GM19463 (cell line): ENCODE results near the gene ABCA7.
"Not testable (repeated sequence)": the region's sequence is repeated elsewhere in the genome, so short reads cannot be mapped to it uniquely, and the experiment has no call there.

Experiments used
- ATAC-seq: cut with Tn5 transposase; IDR thresholded peaks from one replicate; pipeline ENCODE4 v1.9.1; 2021; ENCODE audit warnings: mild to moderate bottlenecking, moderate library complexity; ENCODE audit not compliant: unreplicated experiment

The ABCA7 gene

DNA sequence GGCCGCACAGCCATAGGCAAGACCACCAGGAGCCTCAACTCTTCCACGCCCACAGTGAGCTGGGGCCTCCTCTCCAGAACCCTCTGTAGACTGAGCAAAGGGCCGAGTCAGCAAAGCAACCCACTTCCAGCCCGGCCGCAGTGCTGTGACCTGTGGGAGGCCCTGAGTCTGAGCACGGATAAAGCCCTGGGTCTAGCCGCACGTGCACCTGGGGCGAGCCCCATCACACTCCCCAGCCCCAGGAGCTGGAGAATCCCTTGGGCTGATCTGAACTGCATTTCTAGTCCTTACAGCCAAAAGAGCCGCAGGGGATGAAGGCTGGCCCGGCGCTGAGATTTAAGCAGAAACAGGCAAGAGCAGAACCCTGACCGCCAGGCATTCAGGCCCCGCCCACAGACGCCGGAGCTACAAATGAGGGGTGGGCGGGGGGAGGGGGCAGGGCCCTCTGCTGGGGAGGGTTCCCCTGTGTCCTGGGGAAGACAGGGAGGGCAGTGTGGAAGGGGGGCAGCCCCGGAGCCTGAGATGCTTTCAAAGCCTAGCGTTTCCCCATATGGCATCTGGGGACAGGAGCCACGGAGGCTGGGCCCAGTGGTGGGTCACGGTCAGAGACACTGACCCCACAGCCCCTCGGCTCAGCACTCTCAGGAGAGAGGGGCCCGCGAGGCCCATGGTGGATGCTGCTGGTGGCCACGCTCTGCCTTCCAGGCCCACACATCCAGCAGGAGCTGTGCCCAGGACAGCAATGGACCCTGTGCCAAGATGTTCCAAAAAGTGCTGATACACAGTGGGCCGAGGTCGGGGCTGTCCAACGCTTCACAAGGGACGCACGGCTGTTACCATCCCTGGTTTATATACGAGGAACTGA lies 23.9 kb upstream of the ABCA7 start:
- ATAC-seq: no peak

DNA sequence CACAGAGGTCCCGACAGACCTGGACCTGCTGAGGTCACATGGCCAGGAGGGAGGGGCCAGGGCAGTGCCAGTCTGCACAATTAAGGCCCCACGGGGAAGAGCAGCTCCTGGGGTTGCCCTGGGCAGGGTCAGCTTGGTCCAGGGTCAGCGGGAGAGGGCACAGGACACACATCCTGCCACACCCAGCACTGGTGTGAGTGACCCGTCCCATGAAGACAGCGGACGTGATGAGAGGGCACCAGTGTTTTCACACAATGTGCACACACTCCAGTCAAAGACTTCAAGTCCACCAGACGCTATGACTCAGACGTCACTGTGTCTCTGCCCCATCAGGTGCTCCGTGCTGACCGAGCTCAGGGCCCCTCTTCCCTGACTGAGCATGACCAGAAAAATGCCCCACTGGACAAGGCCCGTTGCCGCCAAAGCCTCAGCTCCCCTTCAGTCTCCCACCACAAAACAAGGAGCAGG lies 23.2 kb upstream of the ABCA7 start:
- no peak for ATAC-seq

DNA sequence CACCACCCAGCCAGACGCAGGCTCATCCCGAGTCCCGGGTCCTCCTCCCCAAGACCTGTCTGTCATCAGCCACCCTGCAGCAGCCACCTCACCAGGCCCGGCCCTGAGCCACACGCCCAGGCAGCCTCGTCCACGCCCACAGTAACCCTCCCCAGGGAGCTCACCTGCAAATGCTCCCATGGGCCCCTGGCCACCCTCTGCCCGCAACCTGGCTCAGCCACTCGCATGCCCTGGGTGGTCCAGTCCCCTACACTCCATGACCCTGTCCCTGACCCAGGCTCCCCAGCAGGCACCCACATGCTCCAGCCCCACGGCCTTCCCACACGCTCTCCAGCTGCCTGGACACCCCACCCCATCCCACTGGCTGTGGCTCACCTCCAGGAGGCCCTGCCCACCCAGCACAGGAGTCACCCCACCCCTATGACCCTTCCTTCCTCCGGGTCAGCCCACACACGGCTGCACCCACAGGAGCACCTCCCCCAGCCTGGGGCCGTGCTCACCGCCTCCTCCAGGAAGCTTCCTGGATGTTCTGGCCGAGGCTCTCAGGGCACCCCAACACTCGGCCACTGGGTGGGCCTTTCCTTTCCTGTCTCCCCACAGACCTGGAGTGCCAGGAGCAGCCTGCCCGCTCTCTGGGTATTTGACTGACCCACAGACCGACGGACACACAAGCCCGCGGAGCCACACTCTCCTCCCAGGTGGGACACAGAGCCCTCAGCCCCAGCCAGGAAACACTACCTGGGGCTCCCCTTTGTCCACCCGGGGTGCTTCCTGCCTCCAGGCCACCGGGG lies 22.6 kb upstream of the ABCA7 start:
- ATAC-seq: no peak

DNA sequence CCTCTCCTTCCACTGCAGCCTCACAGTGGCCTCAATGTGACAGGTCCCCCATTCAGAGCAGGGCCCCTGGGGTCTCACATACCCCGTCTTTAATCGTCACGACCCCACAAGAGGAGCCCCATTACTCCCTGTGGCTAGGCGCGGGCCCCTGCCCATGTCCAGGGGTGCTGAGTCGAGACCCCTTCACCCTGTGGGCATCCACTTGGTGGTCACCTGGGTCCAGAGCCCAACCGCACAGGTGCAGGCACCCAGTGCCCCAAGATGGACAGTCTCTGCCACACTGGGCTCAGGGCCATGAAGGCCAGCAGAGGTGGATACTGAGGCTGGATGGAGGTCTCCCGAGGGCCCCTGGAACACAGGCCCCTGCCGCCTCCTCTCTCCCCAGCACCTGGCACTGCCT lies 22.0 kb upstream of the ABCA7 start:
- ATAC-seq: no peak

DNA sequence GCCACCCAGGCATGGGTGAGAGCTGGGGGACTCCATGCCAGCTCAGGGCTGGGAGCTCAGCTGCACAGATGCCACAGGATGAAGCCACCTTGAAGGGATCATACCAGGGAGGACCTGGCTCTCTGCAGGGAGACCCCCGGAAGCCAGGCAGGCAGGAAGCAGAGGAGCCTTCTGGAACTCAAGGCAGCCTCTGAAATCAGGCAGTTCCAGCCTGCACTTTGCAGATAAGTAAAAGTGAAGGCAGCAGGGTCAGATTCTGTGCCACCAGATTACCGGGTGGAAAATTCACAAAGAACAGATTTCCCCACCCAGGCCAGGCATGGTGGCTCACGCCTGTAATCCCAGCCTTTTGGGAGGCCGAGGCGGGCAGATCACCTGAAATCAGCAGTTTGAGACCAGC lies 21.5 kb upstream of the ABCA7 start:
- no peak for ATAC-seq

DNA sequence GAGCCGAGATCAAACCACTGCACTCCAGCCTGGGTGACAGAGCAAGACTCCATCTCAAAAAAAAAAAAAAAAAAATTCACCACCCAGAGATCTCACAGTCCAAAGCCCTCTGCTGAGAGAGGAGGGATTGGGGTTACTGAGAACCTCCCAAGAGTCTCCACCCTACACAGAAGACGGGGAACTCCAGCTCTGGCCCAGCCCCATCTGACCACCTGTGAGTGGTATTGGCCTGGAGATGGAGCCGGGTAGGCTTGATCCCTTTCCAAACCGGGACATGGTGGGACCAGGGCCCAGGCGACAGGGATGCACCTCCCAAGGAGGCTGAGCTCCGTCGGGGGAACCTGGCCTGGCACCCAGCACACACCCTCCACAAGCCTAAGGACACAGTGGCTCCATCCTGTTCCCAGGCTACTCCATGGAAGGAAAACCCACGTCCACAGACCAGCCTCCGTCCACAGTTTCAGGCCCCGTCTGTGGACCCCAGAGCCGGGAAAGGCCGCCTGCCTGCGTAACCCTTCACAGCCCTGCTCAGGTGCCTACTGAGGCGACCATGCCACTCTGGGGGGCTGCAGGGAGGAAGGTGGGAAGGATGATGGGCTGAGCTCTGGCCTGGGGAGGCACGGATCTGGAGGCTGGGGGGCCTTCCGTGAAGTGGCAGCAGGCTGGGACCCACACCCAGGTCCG lies 20.8 kb upstream of the ABCA7 start:
- no peak for ATAC-seq

DNA sequence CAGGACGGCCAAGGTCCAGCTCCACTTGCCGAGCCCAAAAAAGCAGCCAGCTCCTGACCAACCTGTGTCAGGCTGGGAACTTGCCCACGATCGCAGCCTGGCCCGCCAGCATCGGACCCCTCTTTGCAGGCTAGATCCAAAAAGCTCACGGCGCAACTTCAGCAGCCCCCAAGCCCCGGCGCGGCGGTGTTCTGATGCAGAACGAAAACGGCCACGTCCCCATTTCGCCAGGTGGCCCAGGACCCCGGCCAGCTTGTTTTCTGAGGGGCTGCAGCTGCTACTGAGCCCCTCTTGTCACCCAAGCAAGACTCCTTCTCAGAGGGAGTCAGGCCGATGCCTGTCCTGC lies 20.3 kb upstream of the ABCA7 start:
- no peak for ATAC-seq

DNA sequence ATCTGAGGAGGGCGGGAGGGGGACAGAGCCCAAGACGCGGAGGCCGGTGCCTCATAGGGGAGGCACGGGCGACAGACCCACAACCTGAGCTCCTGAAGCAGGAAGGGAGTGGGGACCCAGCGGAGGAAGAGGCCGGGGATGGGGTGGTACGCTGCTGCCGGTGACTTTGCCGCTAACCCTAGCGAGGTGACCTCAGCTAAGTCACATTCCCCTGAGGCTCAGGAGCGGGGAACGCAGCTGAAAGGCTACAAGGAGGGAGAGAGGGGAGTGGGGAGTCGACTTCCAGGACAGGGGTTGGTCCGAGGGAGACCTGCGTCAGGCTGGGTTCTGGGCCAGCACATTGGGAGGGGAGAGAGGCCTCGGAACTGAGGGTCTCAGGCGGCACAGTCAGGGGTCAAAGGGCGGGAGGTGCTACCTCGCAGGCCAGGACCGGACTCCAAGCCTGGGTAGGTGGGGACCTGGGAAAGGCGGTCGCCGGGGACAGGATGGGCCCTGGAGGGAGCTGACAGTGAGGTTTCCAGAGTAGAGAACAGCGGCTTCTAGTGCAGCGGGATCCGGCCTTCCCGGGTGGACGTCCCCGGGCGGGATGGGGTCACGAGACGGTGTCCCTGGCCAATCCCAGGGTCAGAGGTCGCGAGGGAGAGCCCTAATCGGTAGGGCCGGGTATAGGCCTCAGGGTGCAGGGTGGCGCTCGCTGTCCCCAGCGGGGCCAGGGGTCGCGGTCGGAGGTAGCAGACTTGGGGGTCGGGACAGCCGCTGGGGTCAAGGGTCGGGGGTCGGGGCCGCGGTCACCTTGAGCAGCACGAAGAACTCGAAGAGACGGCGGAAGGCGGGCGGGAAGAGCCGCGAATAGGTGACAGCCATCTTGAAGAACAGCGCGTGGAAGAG lies 19.7 kb upstream of the ABCA7 start:
- no peak for ATAC-seq

DNA sequence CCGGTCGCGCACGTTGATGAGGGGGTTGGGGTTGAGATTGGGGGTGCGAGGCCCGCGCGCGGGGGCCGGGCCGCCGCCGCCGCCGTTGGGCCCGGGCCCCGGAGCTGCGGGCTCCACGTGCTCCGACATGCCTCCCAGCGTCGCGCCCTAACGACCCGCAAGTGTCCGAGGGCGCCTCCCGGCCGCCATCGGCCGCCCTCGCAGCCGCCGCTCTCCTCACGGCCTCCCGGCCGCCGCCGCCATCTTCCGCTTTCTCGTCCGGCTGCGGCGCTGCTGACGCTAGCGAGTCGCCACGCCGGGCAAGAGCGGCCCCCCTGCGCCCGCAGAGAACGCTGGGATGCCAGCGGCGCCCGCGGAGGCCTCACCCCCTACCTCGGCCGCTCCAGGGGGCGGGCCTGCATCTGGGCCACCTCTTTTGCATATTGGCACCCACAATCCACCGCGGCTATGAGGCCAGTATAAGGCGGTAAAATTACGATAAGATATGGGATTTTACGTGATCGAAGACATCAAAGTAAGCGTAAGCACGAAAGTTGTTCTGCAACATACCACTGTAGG lies 19.0 kb upstream of the ABCA7 start, which contains the start of gene TMEM259:
TMEM259 (minus strand) TSS at position 256 of the 558 bp plus-strand sequence; CDS start at position 129, 127 bp downstream.
- ATAC-seq: peak; percentile 90

DNA sequence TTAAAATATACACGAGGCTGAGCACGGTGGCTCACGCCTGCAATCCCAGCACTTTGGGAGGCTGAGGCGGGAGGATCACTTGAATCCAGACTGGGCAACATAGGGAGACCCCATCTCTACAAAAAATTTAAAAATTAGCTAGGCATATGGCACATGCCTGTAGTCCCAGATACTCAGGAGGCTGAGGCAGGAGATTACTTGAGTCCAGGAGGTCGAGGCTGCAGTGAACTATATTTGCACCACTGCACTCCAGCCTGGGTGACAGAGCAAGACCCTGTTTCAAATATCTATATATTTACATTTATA lies 16.1 kb upstream of the ABCA7 start:
- not testable (repeated sequence) for ATAC-seq

DNA sequence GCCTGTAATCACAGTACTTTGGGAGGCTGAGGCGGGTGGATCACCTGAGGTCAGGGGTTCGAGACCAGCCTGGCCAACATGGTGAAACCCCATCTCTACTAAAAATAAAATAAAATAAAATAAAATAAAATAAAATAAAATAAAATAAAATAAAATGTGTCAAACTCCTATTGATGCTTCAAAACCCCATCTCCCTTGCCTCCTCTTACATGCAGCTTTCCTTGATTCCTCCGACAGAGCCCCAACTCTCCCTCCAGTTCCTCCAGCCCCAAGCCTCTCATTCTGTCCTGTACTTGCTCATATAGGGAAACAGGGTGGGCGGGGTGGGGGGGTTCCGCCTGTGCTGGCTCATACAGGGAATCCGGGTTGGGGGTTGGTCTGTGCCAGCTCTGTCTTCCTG lies 14.8 kb upstream of the ABCA7 start:
- not testable (repeated sequence) for ATAC-seq

DNA sequence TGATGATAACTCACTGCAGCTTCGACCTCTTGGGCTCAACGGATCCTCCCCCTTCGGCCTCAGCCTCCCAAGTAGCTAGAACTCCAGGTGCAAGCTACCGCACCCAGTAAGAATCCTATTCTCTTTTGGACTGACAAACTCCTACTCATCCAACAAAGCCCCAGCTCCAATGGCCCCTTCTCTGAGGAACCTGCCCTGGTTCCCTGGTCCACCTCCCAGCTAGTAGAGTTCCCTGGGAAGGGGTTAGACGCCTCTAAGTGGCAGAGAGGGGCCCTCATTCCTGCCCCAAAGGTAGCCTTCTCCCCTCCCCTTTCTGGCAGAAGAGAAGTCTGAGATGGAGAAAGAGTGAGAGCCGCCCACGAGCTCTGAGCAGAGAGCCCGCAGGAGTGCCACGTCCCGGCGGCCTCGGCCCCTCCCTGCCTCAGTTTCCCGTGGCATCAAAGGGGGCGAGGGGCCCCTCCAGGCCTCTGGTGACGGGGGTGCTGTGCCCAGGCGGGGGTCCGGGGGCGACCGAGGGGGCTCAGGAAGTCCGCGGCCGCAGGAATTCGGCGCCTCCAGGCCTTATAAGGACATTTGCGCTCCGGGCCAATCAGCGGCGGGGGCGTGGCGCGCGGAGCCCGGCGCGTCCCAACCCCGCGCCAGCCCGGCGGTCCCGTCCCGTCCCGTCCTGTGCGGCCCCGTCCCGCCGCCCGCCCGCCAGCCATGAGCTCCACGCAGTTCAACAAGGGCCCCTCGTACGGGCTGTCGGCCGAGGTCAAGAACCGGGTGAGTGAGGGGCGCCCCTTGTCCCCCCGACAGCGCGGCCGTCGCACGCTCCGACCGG lies 13.7 kb upstream of the ABCA7 start, which contains the start of gene CNN2:
CNN2 (plus strand) TSS at position 649 of the 823 bp plus-strand sequence; CDS start at position 703, 54 bp downstream.
- ATAC-seq: peak; percentile 54

DNA sequence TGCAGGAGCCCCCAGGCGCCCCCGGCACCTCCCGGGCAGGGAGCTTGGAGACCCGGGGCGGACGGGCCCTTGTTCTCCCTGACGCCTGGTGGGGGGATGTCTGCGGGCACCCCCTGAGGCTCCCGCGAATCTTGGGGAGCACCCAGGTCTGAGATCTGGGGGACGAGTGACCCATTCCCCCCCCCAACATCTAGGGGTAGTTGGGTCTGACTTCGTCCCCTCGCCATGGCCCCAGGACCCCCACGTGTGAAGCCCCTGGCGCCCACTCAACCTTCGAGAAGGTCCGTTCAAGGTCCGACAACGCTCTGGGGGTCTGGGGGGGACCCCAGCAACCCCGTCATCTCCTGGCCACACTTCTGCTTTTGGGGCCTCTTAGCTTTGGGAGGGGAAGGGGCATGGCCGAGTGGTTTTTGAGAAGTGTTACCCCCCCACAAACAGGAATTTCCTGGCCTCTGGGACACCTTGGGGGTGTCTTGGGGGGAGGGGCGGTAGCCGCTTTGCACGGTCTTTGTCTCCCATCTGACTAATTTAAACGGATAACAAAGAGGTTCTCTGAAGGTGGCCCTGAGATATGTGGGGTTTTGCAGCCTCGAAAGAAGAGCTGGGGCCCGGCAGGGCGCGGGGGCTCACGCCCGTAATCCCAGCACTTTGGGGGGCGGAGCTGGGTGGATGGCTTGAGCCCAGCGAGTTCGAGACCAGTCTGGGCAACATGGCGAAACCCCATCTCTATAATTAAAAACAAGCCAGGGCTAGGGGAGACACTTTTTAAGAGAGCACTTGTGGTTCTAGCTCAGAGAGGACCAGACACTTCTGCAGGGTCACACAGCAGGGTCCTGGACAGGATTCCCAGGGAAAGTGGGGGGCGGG lies 12.9 kb upstream of the ABCA7 start:
- ATAC-seq: no peak

DNA sequence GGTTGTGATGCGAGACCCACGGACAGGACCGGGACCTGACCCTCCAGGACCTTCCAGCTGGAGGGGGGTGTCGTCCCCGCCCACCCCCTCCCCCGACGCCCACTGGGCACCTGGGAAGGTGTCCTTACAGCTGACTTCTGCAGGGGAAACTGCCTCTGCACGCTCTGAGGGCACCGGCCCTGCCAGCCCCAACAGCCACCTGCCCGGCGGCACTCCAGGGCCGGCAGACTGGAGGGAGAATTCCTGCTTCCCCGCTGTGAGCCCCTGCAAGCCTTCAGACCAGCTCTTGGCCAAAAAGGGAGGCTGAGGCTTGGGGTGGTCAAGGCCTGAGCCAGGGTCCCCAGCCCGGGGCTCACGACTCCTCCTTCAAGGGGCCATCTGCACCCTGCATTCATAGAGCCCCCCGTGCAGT lies 12.3 kb upstream of the ABCA7 start:
- ATAC-seq: no peak

DNA sequence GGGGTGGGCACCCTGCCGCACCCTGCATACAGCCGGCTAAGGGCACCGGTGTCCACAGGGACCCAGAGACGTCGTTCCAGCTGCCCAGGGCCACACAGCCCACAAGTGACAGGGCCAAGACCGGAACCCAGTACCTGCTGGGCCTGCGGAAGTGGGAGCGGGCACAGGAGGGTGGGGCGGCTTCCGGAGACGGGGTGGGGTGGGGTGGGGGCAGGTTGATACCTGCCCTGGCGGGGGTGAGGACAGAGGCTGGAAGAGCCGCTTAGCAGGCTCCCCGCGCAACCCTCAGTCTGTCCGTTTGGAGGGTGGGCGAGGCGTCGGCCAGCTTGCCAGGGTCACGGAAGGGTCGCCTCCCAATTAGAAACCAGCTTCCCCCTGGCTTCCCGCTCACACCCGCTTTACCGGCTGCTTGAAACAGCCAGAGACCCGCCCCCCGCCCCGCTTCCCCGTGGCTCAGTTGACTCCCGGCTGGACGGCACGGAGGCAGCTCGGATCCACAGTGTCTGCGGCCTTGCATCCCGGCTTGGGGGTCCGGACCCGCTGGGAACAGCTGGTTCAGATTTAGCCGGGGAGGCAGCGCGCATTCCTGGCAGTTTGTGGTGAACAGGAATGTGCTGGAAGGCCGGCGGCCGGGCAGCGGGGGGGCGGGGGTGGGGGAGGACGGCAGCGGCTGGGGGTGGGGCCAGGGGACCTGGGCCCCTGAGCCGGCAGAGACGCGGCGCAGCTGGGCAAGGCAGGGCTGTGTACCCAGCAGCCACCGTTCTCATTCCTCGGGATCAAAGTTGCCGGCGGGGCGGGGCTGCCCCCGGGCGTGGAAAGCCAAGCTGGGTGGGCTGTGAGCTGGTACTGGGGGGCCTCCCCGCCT lies 11.6 kb upstream of the ABCA7 start:
- ATAC-seq: no peak

DNA sequence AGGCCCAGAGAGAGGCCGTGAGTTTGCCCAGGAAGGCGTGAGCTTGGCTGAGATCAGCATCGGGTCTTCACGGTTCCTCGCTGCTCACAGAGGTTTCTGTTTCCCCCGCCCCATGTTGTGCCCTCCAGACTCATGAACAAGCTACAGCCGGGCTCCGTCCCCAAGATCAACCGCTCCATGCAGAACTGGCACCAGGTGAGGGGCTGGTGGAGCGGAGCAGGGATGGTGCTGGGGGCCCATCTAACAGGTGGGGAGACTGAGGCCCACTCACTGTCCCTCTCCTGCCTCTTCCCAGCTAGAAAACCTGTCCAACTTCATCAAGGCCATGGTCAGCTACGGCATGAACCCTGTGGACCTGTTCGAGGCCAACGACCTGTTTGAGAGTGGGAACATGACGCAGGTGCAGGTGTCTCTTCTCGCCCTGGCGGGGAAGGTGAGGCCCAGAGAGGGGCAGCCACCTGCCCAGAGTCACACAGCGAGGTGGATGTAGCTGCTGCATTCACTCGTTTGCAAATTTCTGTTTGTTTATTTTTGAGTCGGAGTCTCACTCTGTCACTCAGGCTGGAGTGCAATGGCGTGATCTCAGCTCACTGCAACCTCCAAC lies 7.5 kb upstream of the ABCA7 start:
- no peak for ATAC-seq
